Neutrophil (primary cell): ENCODE measurements around the gene CCDC112.
"Not testable (repeated sequence)": the region's sequence is repeated elsewhere in the genome, so short reads cannot be mapped to it uniquely, and the experiment has no call there.

Experiments used
- H3K27ac ChIP-seq: fragments of 200-600 bp; sonication (generic); 2 replicates; pipeline ENCODE4 v1.5.1; 2016; ENCODE audit warnings: mild to moderate bottlenecking, moderate library complexity
- H3K27me3 ChIP-seq: fragments of 200-600 bp; sonication (generic); 2 replicates; pipeline ENCODE4 v1.6.0; 2016; ENCODE audit warnings: mild to moderate bottlenecking
- H3K36me3 ChIP-seq: fragments of 200-600 bp; sonication (generic); 2 replicates; pipeline ENCODE4 v1.5.1; 2017
- H3K4me1 ChIP-seq, 2 experiments: fragments of 200-600 bp in 1 of 2; sonication (generic) in 1 of 2; 1 replicate in 1 of 2; 2 replicates in 1 of 2; pipeline versions ENCODE4 v1.5.1 to v1.6.1; 2013 to 2016; ENCODE audit warnings: low read depth in 1 of 2, low read length in 1 of 2, mild to moderate bottlenecking in 1 of 2, moderate library complexity in 1 of 2; ENCODE audit not compliant: control insufficient read depth in 1 of 2, insufficient read depth in 1 of 2
- H3K4me3 ChIP-seq, 2 experiments: fragments of 200-600 bp in 1 of 2; sonication (generic) in 1 of 2; 1 replicate in 1 of 2; 2 replicates in 1 of 2; pipeline ENCODE4 v1.5.1; 2013 to 2016; ENCODE audit warnings: low read depth in 1 of 2, low read length in 1 of 2, mild to moderate bottlenecking in 1 of 2, moderate library complexity in 1 of 2
- H3K9me3 ChIP-seq: fragments of 200-600 bp; sonication (generic); 2 replicates; pipeline ENCODE4 v1.5.1; 2016
- TF ChIP-seq, protein P1 (sequence below): fragments of 200-600 bp; sonication (generic); IDR thresholded peaks from 2 replicates; pipeline ENCODE4 v1.5.1; 2016; ENCODE audit warnings: antibody characterized with exemption

CCDC112 gene

DNA sequence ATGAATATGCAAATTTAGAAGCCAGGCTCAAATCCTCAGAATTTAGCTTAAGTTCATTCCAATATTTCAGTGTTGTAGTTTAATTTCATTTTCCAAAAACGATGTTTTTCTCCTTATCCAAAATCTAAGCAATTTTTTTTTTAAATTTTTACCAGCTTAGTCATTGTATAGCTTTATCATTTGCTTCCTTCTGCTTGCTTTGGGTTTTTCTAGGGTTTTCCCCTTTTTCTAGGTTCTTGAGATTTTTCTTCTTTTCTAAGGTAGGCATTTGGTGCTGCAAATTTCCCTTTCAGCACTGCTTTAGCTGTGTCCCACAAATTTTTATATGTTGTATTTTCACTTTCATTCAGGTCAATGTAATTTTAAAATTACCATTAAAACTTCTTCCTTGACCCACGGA lies 34.4 kb upstream of the CCDC112 start:
- Histone ChIP-seq H3K4me1 (no peaks in the 10 kb centered on the region), H3K36me3 (no peaks in the 10 kb centered on the region), H3K9me3 (no peaks in the 10 kb centered on the region), H3K27ac (no peak overlapping the region), H3K4me3 (no peak overlapping the region), H3K27me3 (peaks cover 4% of the 10 kb centered on the region)
- TF ChIP-seq, protein P1, sequence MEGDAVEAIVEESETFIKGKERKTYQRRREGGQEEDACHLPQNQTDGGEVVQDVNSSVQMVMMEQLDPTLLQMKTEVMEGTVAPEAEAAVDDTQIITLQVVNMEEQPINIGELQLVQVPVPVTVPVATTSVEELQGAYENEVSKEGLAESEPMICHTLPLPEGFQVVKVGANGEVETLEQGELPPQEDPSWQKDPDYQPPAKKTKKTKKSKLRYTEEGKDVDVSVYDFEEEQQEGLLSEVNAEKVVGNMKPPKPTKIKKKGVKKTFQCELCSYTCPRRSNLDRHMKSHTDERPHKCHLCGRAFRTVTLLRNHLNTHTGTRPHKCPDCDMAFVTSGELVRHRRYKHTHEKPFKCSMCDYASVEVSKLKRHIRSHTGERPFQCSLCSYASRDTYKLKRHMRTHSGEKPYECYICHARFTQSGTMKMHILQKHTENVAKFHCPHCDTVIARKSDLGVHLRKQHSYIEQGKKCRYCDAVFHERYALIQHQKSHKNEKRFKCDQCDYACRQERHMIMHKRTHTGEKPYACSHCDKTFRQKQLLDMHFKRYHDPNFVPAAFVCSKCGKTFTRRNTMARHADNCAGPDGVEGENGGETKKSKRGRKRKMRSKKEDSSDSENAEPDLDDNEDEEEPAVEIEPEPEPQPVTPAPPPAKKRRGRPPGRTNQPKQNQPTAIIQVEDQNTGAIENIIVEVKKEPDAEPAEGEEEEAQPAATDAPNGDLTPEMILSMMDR: no peak

DNA sequence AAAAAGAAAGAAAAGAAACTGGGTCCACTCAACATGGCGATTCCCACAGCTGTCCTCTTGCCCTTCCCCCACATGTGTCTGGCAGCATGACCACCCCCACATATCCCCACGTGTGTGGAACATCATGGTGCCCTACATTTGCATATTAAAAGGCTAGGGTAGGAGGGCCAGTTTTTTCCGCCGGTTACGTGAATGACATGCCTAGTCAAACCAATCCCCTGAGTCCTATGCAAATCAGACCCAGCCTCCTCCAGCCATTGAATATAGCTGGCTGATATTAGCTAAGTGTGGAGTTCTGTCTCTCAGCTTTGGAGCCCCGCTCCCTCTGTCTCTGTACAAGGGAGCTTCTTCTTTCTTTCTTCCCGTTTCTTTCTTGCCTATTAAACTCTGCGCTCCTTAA lies 33.0 kb upstream of the CCDC112 start:
- no peak overlapping the region for H3K4me3 ChIP-seq
- no peaks in the 10 kb centered on the region for H3K4me1 ChIP-seq
- no peaks in the 10 kb centered on the region for H3K9me3 ChIP-seq
- TF ChIP-seq, protein P1: no peak
- H3K27ac ChIP-seq: no peak overlapping the region
- H3K36me3 ChIP-seq: no peaks in the 10 kb centered on the region
- H3K27me3 ChIP-seq: peaks cover 18% of the 10 kb centered on the region

DNA sequence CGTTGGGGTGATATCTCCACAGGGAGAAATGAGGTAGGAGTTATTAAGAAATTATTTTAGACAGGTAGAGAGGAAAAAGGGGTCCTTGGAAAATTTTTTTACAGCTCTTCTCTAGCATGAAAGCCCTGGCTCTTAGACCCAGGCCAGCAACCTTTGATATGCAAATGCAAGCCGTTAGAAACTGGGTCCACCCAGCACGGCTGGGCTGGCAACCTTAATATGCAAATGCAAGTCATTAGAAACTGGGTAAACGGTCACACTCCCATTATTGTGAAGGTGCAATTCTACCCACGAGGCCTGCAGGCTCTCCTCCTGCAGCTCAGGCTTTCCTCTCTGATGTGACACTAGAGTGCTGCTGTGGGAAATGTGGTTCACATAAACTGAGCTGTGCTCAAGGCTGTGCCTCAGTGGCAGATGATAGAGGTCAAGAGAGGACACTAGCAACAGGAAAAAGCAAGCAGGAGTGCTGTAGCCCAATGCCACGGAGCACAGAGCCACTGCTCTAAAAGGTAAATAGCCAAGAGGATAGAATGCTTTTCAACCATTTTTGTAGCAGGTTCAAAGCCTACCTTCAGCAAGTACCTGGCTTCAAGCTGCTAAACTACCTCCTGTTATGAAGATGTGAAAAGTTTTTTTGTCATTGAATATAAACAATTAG lies 32.3 kb upstream of the CCDC112 start:
- H3K27ac ChIP-seq, H3K36me3 ChIP-seq, H3K4me1 ChIP-seq, H3K4me3 ChIP-seq, H3K9me3 ChIP-seq: not testable (repeated sequence)
- H3K27me3 ChIP-seq: peaks cover 23% of the 10 kb centered on the region

DNA sequence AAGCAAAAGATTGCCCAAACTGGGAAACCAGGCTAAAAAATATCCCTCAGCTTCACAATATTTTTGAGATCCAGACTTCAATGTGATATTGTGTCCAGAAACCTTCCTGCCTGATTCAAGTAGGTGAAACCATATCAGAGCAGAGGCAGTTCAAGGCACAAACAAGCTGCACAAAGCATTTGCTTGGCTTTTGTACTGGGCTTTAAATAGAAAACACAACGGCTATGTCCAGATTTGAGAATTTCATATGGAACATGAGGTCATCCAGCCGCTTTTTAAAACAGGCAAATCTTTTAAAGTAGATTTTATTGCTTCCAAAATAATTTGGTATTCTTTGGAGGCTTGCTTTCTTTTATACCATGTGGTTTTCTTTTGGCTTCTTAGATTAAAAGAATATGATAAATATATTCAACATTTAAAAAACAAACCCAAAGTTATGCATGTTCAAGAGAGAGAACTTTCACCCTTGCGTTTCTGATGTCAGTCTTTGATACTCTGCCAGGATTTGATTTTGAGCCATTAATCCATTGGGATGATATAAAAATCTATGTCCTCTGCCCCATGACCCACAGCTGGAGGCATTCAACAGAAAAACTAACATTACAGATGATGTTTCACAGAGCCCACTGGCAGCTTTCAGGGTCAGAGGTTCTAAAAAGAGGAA lies 29.0 kb upstream of the CCDC112 start:
- Histone ChIP-seq H3K4me3 (no peak overlapping the region), H3K27me3 (peaks cover 25% of the 10 kb centered on the region), H3K27ac (no peak overlapping the region), H3K4me1 (no peaks in the 10 kb centered on the region), H3K9me3 (no peaks in the 10 kb centered on the region), H3K36me3 (no peaks in the 10 kb centered on the region)
- TF ChIP-seq, protein P1: no peak

DNA sequence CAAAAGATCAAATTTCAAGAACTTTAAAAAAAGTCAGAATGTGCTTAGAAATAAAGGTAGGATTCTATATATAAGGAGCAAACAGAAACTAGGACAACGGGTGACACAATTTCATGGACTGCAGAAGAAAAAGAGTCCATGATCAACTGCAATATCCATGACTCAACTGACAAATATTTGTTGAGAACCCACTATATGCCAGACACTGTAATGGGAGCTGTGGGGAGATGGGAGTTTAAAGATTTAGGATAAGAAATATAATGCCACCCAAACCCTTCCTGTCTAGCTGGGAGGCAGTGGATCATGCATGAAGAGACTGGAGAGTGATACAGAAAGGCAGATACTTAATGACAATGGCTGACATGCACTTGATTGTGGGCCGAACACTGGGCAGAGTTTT lies 27.6 kb upstream of the CCDC112 start:
- Histone ChIP-seq H3K4me3 (no peak overlapping the region), H3K36me3 (no peaks in the 10 kb centered on the region), H3K27ac (no peak overlapping the region), H3K9me3 (no peaks in the 10 kb centered on the region), H3K4me1 (no peaks in the 10 kb centered on the region), H3K27me3 (peaks cover 40% of the 10 kb centered on the region)
- TF ChIP-seq, protein P1: no peak

DNA sequence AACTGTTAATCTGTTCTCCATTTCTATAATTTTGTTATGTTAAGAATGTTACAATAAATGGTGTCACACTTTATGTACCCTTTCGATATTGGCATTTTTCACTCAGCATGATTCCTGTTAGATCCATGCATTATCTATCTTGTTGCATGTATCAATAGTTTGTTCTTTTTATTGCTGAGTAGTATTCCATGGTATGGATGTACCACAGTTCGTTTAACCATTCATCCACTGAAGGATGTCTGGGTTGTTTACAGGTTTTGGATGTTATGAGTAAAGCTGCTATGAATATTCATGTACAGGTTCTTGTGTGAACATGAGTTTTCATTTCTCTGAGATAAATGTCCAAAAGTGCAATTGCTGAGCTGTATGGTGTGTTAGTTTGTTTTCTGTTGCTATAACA lies 26.3 kb upstream of the CCDC112 start:
- TF ChIP-seq, protein P1: no peak
- peaks cover 51% of the 10 kb centered on the region for H3K27me3 ChIP-seq
- no peaks in the 10 kb centered on the region for H3K4me1 ChIP-seq
- no peaks in the 10 kb centered on the region for H3K36me3 ChIP-seq
- H3K27ac ChIP-seq: no peak overlapping the region
- no peak overlapping the region for H3K4me3 ChIP-seq
- no peaks in the 10 kb centered on the region for H3K9me3 ChIP-seq
